HEK293T (cell line): ENCODE measurements around the gene FGD5.
A peak's percentile ranks its signal among the peaks of the same experiment; 100 is the strongest.

Experiments
- CTCF ChIA-PET: fragments of 350-600 bp; formaldehyde crosslinking; extraction: SDS; loops from one replicate; lab custom pipeline; 2021; ENCODE audit warnings: antibody characterized with exemption, inconsistent platforms; lab: Yijun Ruan, JAX
- POLR2A ChIA-PET: fragments of 350-600 bp; formaldehyde crosslinking; extraction: SDS; loops from one replicate; lab custom pipeline; 2020; ENCODE audit warnings: antibody characterized with exemption, inconsistent platforms; lab: Yijun Ruan, JAX
- DNase-seq: peaks from one replicate; pipeline ENCODE4 v3.0.0; 2012; ENCODE audit warnings: mixed read lengths; ENCODE audit errors: extremely low spot score
- ARNT ChIP-seq: fragments of 450-650 bp; IDR thresholded peaks from 2 replicates; pipeline ENCODE4 v1.6.1; 2017; ENCODE audit warnings: mild to moderate bottlenecking
- BHLHE40 ChIP-seq: fragments of 450-650 bp; IDR thresholded peaks from 2 replicates; pipeline ENCODE4 v1.6.1; 2016; ENCODE audit warnings: mild to moderate bottlenecking, moderate library complexity, borderline replicate concordance
- CTBP1 ChIP-seq: fragments of 450-650 bp; IDR thresholded peaks from 2 replicates; pipeline ENCODE4 v1.6.1; 2016; ENCODE audit warnings: borderline replicate concordance
- ELF4 ChIP-seq: fragments of 450-650 bp; IDR thresholded peaks from 2 replicates; pipeline ENCODE4 v1.6.1; 2017; ENCODE audit warnings: antibody characterized with exemption
- FOXA1 ChIP-seq: fragments of 450-650 bp; IDR thresholded peaks from 2 replicates; pipeline ENCODE4 v1.6.1; 2016; ENCODE audit warnings: mild to moderate bottlenecking
- FOXK2 ChIP-seq: fragments of 450-650 bp; IDR thresholded peaks from 2 replicates; pipeline ENCODE4 v1.6.1; 2016; ENCODE audit warnings: mild to moderate bottlenecking
- FOXM1 ChIP-seq: fragments of 450-650 bp; IDR thresholded peaks from 2 replicates; pipeline ENCODE4 v1.6.1; 2017; ENCODE audit warnings: mild to moderate bottlenecking, borderline replicate concordance
- HDGF ChIP-seq: fragments of 450-650 bp; IDR thresholded peaks from 2 replicates; pipeline ENCODE4 v1.6.1; 2017; ENCODE audit warnings: antibody characterized with exemption, borderline replicate concordance
- L3MBTL2 ChIP-seq: fragments of 450-650 bp; conservative IDR thresholded peaks from 2 replicates; pipeline ENCODE4 v1.6.1; 2016; ENCODE audit warnings: mild to moderate bottlenecking
- LEF1 ChIP-seq: fragments of 450-650 bp; IDR thresholded peaks from 2 replicates; pipeline ENCODE4 v1.6.1; 2017; ENCODE audit warnings: mild to moderate bottlenecking, borderline replicate concordance
- NFRKB ChIP-seq: fragments of 450-650 bp; IDR thresholded peaks from 2 replicates; pipeline ENCODE4 v1.6.1; 2016; ENCODE audit warnings: mild to moderate bottlenecking, moderate library complexity
- SP1 ChIP-seq: fragments of 450-650 bp; IDR thresholded peaks from 2 replicates; pipeline ENCODE4 v1.6.1; 2017
- SUZ12 ChIP-seq: fragments of 450-650 bp; IDR thresholded peaks from 2 replicates; pipeline ENCODE4 v1.6.1; 2016; ENCODE audit warnings: mild to moderate bottlenecking
- TARDBP ChIP-seq: fragments of 450-650 bp; IDR thresholded peaks from 2 replicates; pipeline ENCODE4 v1.6.1; 2016
- ZNF384 ChIP-seq: fragments of 450-650 bp; IDR thresholded peaks from 2 replicates; pipeline ENCODE4 v1.6.1; 2016
- TF ChIP-seq, protein P1 (sequence below): fragments of 450-650 bp; IDR thresholded peaks from 2 replicates; pipeline ENCODE4 v1.6.1; 2016

Gene FGD5

DNA sequence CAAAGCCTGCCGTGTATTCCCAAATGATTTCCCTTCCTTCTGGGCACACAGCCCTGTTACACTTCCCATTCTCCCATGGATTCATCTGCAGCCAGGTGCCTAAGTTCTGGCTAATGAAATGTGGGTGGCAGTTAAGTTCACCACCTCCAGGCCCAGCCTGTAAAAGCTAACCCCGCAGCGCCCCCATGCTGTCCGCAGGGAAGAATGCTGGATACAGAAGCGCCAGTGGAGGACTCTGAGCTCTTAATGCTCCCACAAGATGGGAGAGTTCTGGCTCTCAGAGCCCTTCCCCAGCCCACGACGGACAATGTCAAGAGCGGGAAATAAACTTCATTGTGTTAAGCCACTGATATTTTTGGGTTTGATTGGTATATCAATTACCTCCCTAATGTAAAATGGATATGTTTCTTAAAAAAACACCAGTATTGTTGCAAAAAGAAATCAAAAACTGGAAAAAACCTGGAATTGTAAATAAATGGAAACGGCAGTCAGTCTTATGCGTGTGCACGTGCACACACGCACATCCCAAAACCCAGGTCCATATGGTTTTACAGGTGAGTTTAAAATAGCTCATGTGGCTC lies 37.7 kb upstream of the FGD5 start:
- ChIA-PET POLR2A (no interaction called here), CTCF (interaction anchor here (0.6 to 1.5 kb wide), 14 partner anchors 10 to 224 kb away, joined by 3 to 6 read pairs (median 4); no protein-coding TSS in a partner anchor)
- TF ChIP-seq L3MBTL2: no peak
- TF ChIP-seq FOXA1: no peak
- no peak for TF ChIP-seq SUZ12
- no peak for TF ChIP-seq ZNF384
- no peak for TF ChIP-seq TARDBP
- no peak for TF ChIP-seq NFRKB
- DNase-seq: peak; percentile 44

- POLR2A ChIA-PET: interaction anchor here (0.9 kb wide), 1 partner anchor 132 kb away, joined by 3 read pairs; the partner anchor contains the start of gene CCDC174
- no peak for DNase-seq
- no peak for TF ChIP-seq ZNF384
- TF ChIP-seq HDGF: no peak
- no peak for TF ChIP-seq ELF4
- TF ChIP-seq FOXM1: no peak
- TF ChIP-seq TARDBP: no peak
- TF ChIP-seq L3MBTL2: no peak
- no peak for TF ChIP-seq NFRKB
- no peak for TF ChIP-seq SP1
- CTCF ChIA-PET: no interaction called here
Measured at GRCh38 chr3:14783480-14784086, 35.2 kb upstream of the FGD5 start.

GRCh38 chr3:14784087-14784681 lies 34.6 kb upstream of the FGD5 start:
- ChIA-PET POLR2A (interaction anchor here (0.9 kb wide), 1 partner anchor 133 kb away, joined by 3 read pairs; the partner anchor contains the start of gene CCDC174), CTCF (interaction anchor here (0.7 kb wide), 1 partner anchor 9 kb away, joined by 12 read pairs; no protein-coding TSS in a partner anchor)
- TF ChIP-seq LEF1: no peak
- TF ChIP-seq CTBP1: no peak
- TF ChIP-seq FOXM1: no peak
- TF ChIP-seq ARNT: no peak
- DNase-seq: no peak

GRCh38 chr3:14785207-14786155 lies 33.3 kb upstream of the FGD5 start:
- no peak for TF ChIP-seq SP1
- TF ChIP-seq, protein P1, sequence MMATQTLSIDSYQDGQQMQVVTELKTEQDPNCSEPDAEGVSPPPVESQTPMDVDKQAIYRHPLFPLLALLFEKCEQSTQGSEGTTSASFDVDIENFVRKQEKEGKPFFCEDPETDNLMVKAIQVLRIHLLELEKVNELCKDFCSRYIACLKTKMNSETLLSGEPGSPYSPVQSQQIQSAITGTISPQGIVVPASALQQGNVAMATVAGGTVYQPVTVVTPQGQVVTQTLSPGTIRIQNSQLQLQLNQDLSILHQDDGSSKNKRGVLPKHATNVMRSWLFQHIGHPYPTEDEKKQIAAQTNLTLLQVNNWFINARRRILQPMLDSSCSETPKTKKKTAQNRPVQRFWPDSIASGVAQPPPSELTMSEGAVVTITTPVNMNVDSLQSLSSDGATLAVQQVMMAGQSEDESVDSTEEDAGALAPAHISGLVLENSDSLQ: no peak
- TF ChIP-seq ARNT: no peak
- no peak for TF ChIP-seq HDGF
- TF ChIP-seq ZNF384: no peak
- TF ChIP-seq NFRKB: no peak
- no peak for TF ChIP-seq L3MBTL2
- no peak for TF ChIP-seq ELF4
- no peak for TF ChIP-seq TARDBP
- no peak for TF ChIP-seq FOXM1
- no peak for TF ChIP-seq FOXA1
- ChIA-PET CTCF (no interaction called here), POLR2A (no interaction called here)
- no peak for DNase-seq

GRCh38 chr3:14786369-14786768 lies 32.4 kb upstream of the FGD5 start:
- TF ChIP-seq BHLHE40 (no peak), FOXA1 (no peak), CTBP1 (no peak), TARDBP (no peak), LEF1 (no peak), NFRKB (no peak), ELF4 (no peak), SUZ12 (no peak), SP1 (no peak), ARNT (no peak), FOXM1 (no peak), HDGF (no peak), ZNF384 (no peak), FOXK2 (no peak), L3MBTL2 (no peak)
- TF ChIP-seq, protein P1: no peak
- ChIA-PET CTCF (no interaction called here), POLR2A (no interaction called here)
- no peak for DNase-seq

- no peak for DNase-seq
- TF ChIP-seq, protein P1: no peak
- TF ChIP-seq FOXK2 (no peak), BHLHE40 (no peak), SP1 (no peak), FOXA1 (no peak), TARDBP (no peak)
- CTCF ChIA-PET: interaction anchor here (0.6 kb wide), 1 partner anchor 126 kb away, joined by 4 read pairs; no protein-coding TSS in a partner anchor
- POLR2A ChIA-PET: no interaction called here
Measured at GRCh38 chr3:14787630-14788029, 31.1 kb upstream of the FGD5 start.
